HG03457 (cell line): ENCODE measurements around the gene RAB6A.

Experiments used
- ATAC-seq: cut with Tn5 transposase; IDR thresholded peaks from one replicate; pipeline ENCODE4 v1.9.1; 2021; ENCODE audit warnings: moderate number of reproducible peaks; ENCODE audit not compliant: unreplicated experiment

RAB6A gene

GRCh38 chr11:73633999-73634398, 126.9 kb downstream of the RAB6A start:
- no peak for ATAC-seq

- no peak for ATAC-seq
Measured at GRCh38 chr11:73632996-73633395, 127.9 kb downstream of the RAB6A start.

GRCh38 chr11:73629907-73630306, 131.0 kb downstream of the RAB6A start:
- ATAC-seq: no peak

- ATAC-seq: no peak
Measured at GRCh38 chr11:73625696-73626318, 135.1 kb downstream of the RAB6A start.
